Stomach smooth muscle (tissue), 2 donors: ENCODE results near the gene RAET1E.
"Not testable (repeated sequence)": the region's sequence is repeated elsewhere in the genome, so short reads cannot be mapped to it uniquely, and the experiment has no call there.

Experiments used
- H3K27ac ChIP-seq: one replicate; pipeline ENCODE4 v1.7.0; 2013; ENCODE audit warnings: mild to moderate bottlenecking, low read length, inconsistent platforms
- H3K27me3 ChIP-seq, 2 donors: one replicate each; pipeline ENCODE4 v1.7.0; 2013; ENCODE audit warnings: low read length in 2 of 2; ENCODE audit not compliant: insufficient read depth in 2 of 2, control insufficient read depth in 1 of 2
- H3K36me3 ChIP-seq, 2 donors: one replicate each; pipeline ENCODE4 v1.7.0; 2013; ENCODE audit warnings: low read length in 2 of 2; ENCODE audit not compliant: control insufficient read depth in 2 of 2, insufficient read depth in 2 of 2
- H3K4me1 ChIP-seq: one replicate; pipeline ENCODE4 v1.7.0; 2013; ENCODE audit warnings: low read length; ENCODE audit not compliant: control insufficient read depth, insufficient read depth
- H3K4me3 ChIP-seq, 2 donors: one replicate each; pipeline ENCODE4 v1.7.0; 2013; ENCODE audit warnings: low read length in 2 of 2
- H3K9ac ChIP-seq, 2 donors: one replicate each; pipeline ENCODE4 v1.7.0; 2013; ENCODE audit warnings: low read length in 2 of 2, mild to moderate bottlenecking in 1 of 2
- H3K9me3 ChIP-seq, 2 donors: one replicate each; pipeline ENCODE4 v1.7.0; 2013; ENCODE audit warnings: low read length in 2 of 2; ENCODE audit not compliant: control insufficient read depth in 2 of 2
- donor health status: healthy.
- donor health status: Pancreatic carcinoma.

Gene RAET1E

DNA sequence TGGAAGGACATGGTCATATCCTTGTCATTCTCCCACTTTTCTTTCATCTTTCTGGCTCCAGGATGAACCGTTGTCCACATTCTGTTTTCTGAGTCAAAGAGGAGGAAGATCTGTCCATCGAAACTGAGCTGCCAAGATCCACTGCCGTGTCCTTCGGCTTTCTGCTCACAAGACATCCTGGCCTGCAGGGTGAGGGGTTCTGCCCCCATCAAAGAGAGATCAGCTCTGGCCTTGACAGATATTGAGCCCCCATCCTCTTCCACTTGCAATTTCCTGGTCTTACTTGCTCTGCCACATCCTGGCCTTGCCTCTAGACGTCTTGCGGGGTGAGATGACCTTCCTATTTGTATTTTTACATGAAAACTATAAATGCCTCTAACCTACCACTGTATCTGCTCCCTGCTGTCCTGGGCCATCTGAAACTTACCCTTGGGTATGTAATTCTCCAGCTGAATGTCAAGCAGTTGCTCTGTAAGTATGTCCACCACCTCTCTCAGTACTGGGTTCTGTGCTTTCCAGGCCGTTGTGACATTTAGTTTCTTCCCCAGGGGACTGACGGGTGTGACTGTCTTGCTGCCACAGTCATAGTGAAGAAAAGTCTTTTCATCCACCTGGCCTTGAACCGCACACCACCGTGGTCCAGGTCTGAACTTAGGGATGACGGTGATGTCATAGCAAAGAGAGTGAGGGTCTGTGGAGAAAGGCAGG lies 21.4 kb upstream of the RAET1E start:
- H3K9me3 ChIP-seq, H3K9ac ChIP-seq, H3K27me3 ChIP-seq, H3K27ac ChIP-seq, H3K4me3 ChIP-seq, H3K36me3 ChIP-seq: not testable (repeated sequence)
- peaks cover 10% of the 10 kb centered on the region for H3K4me1 ChIP-seq

- Histone ChIP-seq H3K4me3 (no peak overlapping the region), H3K4me1 (peaks cover 7% of the 10 kb centered on the region), H3K9me3 (no peaks in the 10 kb centered on the region), H3K9ac (no peak overlapping the region), H3K27ac (no peak overlapping the region), H3K36me3 (no peaks in the 10 kb centered on the region), H3K27me3 (no peaks in the 10 kb centered on the region)
These were observed 20.4 kb upstream of the RAET1E start for GRCh38 chr6:149918151-149918905.

GRCh38 chr6:149917679-149918078 lies 19.8 kb upstream of the RAET1E start:
- Histone ChIP-seq H3K27ac (no peak overlapping the region), H3K36me3 (no peaks in the 10 kb centered on the region), H3K27me3 (no peaks in the 10 kb centered on the region), H3K4me1 (peaks cover 4% of the 10 kb centered on the region), H3K4me3 (no peak overlapping the region), H3K9ac (no peak overlapping the region), H3K9me3 (no peaks in the 10 kb centered on the region)

GRCh38 chr6:149915970-149916865 lies 18.3 kb upstream of the RAET1E start:
- no peaks in the 10 kb centered on the region for H3K4me1 ChIP-seq

GRCh38 chr6:149913540-149914240 lies 15.8 kb upstream of the RAET1E start:
- Histone ChIP-seq H3K4me1 (no peaks in the 10 kb centered on the region), H3K36me3 (no peaks in the 10 kb centered on the region), H3K27me3 (no peaks in the 10 kb centered on the region), H3K4me3 (no peak overlapping the region), H3K27ac (no peak overlapping the region), H3K9ac (no peak overlapping the region), H3K9me3 (peaks cover 0 to under 1% of the 10 kb centered on the region in 2 donors)

More at GRCh38 chr6:149915970-149916865, 18.3 kb upstream of the RAET1E start:
- H3K9ac ChIP-seq: no peak overlapping the region
- H3K4me3 ChIP-seq: no peak overlapping the region
- no peaks in the 10 kb centered on the region for H3K27me3 ChIP-seq
- H3K36me3 ChIP-seq: no peaks in the 10 kb centered on the region
- H3K9me3 ChIP-seq: no peaks in the 10 kb centered on the region
- no peak overlapping the region for H3K27ac ChIP-seq

DNA sequence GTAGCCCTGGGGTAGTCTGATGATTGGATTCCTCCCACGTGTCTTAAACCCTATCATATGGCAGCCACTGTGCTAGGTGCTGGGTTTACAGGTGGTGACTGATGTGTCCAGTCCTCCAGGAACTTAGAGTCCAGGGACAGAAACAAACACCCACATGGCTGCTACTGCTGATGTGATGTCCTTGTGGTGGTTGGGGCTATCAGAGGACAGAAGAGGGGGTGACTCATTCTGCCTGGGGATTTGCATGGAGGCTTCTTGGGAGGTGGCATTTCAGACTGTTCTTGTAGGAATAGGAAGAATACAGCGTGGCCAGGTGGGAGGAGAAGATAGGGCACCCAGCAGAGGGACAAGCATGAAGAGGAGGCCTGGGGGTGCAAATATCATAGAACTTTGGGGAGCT lies 15.2 kb upstream of the RAET1E start:
- H3K4me1 ChIP-seq: no peaks in the 10 kb centered on the region
- no peaks in the 10 kb centered on the region for H3K36me3 ChIP-seq
- no peak overlapping the region for H3K27ac ChIP-seq
- H3K9me3 ChIP-seq: peaks cover 0 to 4% of the 10 kb centered on the region in 2 donors
- H3K9ac ChIP-seq: no peak overlapping the region
- no peak overlapping the region for H3K4me3 ChIP-seq
- H3K27me3 ChIP-seq: no peaks in the 10 kb centered on the region

- not testable (repeated sequence) for H3K27me3 ChIP-seq, H3K36me3 ChIP-seq, H3K9me3 ChIP-seq, H3K27ac ChIP-seq, H3K9ac ChIP-seq, H3K4me3 ChIP-seq, H3K4me1 ChIP-seq
These were observed 14.8 kb upstream of the RAET1E start for GRCh38 chr6:149912680-149913079.

- H3K4me1 ChIP-seq: no peaks in the 10 kb centered on the region
- no peaks in the 10 kb centered on the region for H3K27me3 ChIP-seq
- no peaks in the 10 kb centered on the region for H3K36me3 ChIP-seq
- H3K27ac ChIP-seq: no peak overlapping the region
- peaks cover 0 to 4% of the 10 kb centered on the region in 2 donors for H3K9me3 ChIP-seq
- no peak overlapping the region for H3K4me3 ChIP-seq
- H3K9ac ChIP-seq: no peak overlapping the region
These were observed 12.8 kb upstream of the RAET1E start for GRCh38 chr6:149910721-149911151.

DNA sequence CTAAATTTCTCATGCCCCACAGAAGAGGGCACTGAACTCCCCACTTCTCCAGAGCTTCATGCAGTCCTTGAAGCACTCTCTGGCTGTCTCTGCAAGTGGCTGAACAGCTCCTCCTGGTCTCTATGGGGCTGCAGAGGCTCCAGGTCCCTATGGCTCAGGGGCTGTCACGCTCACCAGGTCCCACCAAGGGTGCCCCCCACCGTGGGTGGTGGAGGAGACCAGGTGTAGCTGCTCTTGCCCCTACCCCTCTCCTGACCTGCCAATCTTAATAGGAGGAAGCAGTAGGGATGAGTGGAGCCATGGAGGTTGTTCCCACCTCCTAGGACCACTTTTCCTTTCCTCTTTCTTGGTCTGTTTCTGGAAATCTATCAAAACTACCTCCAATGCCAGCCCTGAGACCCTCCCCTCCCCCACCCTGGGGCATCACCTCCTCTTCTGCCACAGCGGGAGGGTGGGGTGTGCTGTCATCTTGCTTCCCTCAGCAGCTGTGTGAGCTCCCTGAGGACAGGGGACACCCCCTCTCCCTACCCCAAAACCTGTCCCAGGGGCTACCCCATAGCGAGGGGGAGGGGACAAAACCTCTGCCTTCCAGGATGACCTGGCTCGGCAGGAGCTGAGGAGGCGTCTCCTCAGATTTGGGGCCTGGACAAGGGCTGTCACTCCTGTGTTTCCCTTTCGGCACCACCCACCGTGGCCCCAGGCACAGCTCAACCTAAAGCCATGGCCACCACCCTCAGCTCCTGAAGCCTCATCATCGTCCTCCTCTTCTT lies 12.0 kb upstream of the RAET1E start:
- Histone ChIP-seq H3K27me3 (no peaks in the 10 kb centered on the region), H3K36me3 (no peaks in the 10 kb centered on the region), H3K4me3 (no peak overlapping the region), H3K9me3 (peaks cover 0 to 4% of the 10 kb centered on the region in 2 donors), H3K27ac (no peak overlapping the region), H3K4me1 (no peaks in the 10 kb centered on the region), H3K9ac (no peak overlapping the region)

DNA sequence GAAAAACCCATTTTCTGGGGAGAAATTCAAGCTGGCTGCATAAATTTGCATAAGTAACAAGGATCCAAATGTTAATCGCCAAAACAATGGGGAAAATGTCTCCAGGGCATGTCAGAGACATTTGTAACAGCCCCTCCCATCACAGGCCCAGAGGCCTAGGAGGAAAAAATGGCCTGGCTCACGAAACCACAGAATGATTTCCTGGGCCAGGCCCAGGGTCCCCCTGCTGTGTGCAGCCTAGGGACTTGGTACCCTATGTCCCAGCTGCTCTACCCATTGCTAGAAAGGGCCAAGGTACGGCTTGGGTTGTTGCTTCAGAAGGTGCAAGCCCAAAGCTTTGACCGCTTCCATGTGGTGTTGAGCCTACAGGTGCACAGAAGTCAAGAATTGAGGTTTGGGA lies 10.6 kb upstream of the RAET1E start:
- H3K27me3 ChIP-seq, H3K9ac ChIP-seq, H3K4me1 ChIP-seq, H3K4me3 ChIP-seq, H3K27ac ChIP-seq, H3K36me3 ChIP-seq, H3K9me3 ChIP-seq: not testable (repeated sequence)
